ENCODE data around the gene BMP6.

DNA sequence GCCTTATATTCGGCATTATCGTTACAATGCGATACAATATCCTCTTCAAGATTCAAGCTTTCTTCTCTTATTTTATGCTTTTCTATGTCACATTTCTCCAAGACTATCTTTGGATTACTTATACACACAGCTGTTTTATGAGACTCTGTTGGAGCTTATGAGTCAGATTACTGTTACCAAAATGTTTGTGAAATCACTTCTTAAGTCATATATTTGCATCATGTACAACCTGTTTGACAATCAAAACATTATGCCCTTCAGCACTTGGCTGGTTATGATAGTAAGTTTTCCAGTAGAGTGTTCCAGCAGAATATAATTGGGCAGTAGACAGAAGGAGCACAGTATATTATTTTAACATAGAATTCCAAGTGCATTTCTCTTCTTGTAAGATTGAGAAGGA lies 35.2 kb downstream of the BMP6 start:
- TF ChIP-seq, protein P1, sequence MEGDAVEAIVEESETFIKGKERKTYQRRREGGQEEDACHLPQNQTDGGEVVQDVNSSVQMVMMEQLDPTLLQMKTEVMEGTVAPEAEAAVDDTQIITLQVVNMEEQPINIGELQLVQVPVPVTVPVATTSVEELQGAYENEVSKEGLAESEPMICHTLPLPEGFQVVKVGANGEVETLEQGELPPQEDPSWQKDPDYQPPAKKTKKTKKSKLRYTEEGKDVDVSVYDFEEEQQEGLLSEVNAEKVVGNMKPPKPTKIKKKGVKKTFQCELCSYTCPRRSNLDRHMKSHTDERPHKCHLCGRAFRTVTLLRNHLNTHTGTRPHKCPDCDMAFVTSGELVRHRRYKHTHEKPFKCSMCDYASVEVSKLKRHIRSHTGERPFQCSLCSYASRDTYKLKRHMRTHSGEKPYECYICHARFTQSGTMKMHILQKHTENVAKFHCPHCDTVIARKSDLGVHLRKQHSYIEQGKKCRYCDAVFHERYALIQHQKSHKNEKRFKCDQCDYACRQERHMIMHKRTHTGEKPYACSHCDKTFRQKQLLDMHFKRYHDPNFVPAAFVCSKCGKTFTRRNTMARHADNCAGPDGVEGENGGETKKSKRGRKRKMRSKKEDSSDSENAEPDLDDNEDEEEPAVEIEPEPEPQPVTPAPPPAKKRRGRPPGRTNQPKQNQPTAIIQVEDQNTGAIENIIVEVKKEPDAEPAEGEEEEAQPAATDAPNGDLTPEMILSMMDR (IDR thresholded peaks at IDR 0.05; ENCODE audit: borderline replicate concordance, extremely low read depth, low read length, poor library complexity, severe bottlenecking): no peak
- no peak for TF ChIP-seq EZH2 (IDR thresholded peaks at IDR 0.05; ENCODE audit: borderline replicate concordance, low read depth, low read length, severe bottlenecking)
